HG03342 (cell line): ENCODE results near the gene PANX2.

Source experiments
- ATAC-seq: cut with Tn5 transposase; IDR thresholded peaks from one replicate; pipeline ENCODE4 v1.9.1; 2021; ENCODE audit warnings: mild to moderate bottlenecking, moderate library complexity; ENCODE audit not compliant: unreplicated experiment

Gene PANX2

DNA sequence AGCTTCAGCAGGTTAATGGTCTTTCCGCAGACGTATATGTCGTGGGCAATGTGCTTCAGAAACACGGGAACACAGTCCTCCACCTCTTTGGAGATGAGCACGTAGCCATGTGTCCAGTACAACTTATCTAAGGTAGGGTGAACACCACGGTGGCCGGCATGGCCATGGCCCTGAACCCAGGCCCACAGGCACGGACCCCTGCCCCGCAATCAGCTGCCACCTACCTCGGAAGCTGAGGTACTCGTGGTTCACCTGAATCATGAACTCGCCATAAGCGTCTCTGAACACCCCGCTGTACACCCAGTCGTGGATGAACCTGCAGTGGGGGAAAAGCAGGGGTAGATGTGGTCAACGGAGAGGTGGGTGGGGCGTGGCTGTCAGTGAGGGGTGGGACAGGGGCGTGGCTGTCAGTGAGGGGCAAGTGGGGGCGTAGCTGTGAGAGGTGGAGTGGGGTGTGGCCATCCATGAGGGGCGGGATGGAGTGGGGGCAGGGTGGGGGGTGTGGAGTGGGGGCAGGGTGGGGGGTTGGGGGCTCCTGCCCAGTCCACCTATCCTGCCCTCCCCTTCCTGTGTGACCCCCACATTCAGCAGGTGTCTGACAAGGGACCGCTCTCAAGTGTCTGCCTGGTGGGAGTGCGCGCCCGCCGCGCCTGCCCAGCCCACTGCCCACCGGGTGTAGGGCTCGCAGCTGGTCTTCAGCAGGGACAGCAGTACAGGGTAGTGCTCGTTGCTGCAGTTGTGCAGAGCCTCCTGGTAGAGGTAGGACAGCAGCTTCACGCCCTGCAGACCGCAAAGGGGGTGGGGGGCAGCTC lies 55.7 kb downstream of the PANX2 start:
- ATAC-seq: no peak

DNA sequence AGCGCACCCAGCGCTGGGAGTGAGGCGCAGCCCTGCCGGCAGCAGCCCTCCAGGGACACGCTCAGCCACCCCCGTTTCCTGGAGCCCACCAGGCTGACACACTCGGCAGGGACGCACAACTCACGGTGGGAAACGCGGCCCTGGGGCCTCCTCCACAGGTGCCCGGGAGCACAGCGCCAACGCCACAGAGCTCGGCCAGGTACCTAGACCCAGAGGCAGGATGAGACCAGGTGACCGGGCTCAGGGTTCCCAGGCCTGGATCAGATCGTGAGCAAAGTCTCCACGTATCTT lies 56.3 kb downstream of the PANX2 start:
- ATAC-seq: no peak

GRCh38 chr22:50227579-50228215 lies 57.2 kb downstream of the PANX2 start:
- ATAC-seq: no peak

DNA sequence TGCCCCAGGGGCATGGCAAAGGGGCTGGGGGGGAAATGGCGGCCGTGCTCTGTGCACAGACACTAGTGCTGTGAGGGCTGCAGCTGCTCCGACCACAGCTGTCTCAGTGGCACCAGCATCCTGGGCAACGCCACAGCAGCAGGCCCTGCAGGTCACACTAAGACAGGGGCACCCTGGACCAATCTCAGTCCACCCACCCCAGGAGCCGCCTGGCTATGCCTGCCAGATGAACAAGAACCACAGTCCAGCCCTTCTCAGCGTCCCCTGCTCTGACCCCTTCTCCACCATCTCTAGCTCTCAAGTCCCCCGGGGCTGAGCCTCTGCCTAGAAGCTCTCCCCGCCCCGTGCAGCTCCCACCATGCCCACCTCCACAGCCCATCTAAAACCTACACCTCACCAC lies 57.8 kb downstream of the PANX2 start:
- ATAC-seq: no peak

GRCh38 chr22:50229370-50229769 lies 58.8 kb downstream of the PANX2 start:
- no peak for ATAC-seq
